GM12892 (cell line): ENCODE data around the gene RARG.

ENCODE experiments used
- POLR2A ChIP-seq: IDR thresholded peaks from 2 replicates; pipeline ENCODE4 v1.6.1; 2011; ENCODE audit warnings: low read depth, low read length, control low read depth
- POLR2AphosphoS5 ChIP-seq: IDR thresholded peaks from 2 replicates; pipeline ENCODE4 v1.6.1; 2011; ENCODE audit warnings: low read depth, low read length, control low read depth
- TAF1 ChIP-seq: IDR thresholded peaks from 2 replicates; pipeline ENCODE4 v1.6.1; 2011; ENCODE audit warnings: low read depth, mild to moderate bottlenecking, control low read depth, low read length, borderline replicate concordance

- TF ChIP-seq POLR2A (no peak), POLR2AphosphoS5 (no peak), TAF1 (no peak)
These were observed 34.9 kb downstream of the RARG start for GRCh38 chr12:53197011-53197640.
